WTC11 (cell line): Measurements from ENCODE around the gene NR3C2. TPM values are rescaled to one million over a fixed set of nuclear protein-coding genes. Genes with fewer than 3 reads are reported as not detected.
A peak's percentile ranks its signal among the peaks of the same experiment; 100 is the strongest.

Source experiments
- ATAC-seq: fragments of 200-7000 bp; cut with Tn5 transposase; 2 replicates; pipeline ENCODE4 v1.10.0; 2021; ENCODE audit warnings: mild to moderate bottlenecking, moderate library complexity
- CTCF ChIA-PET: fragments of 300-600 bp; sonication (Branson Sonifier 250); formaldehyde crosslinking; loops from one replicate; lab custom pipeline; 2021; ENCODE audit warnings: antibody characterized with exemption; lab: Charles Lee
- POLR2A ChIA-PET: fragments of 350-600 bp; sonication (Branson Sonifier 250); formaldehyde crosslinking; loops from one replicate; lab custom pipeline; 2021; ENCODE audit warnings: antibody characterized with exemption; lab: Charles Lee
- DNase-seq: peaks from one replicate; pipeline ENCODE4 v3.0.0; 2021; ENCODE audit warnings: low spot score
- H3K27ac Mint-ChIP-seq: 2 replicates; pipeline ENCODE4 v1.8.0; 2021; ENCODE audit warnings: mixed read lengths
- H3K27me3 Mint-ChIP-seq: 2 replicates; pipeline ENCODE4 v1.8.0; 2021; ENCODE audit warnings: low read depth, mild to moderate bottlenecking, moderate library complexity, mixed read lengths
- H3K36me3 Mint-ChIP-seq: 2 replicates; pipeline ENCODE4 v1.8.0; 2021; ENCODE audit warnings: mixed read lengths
- H3K4me1 Mint-ChIP-seq: 2 replicates; pipeline ENCODE4 v1.8.0; 2022; ENCODE audit warnings: mixed read lengths
- H3K4me3 Mint-ChIP-seq: 2 replicates; pipeline ENCODE4 v1.8.0; 2021; ENCODE audit warnings: mild to moderate bottlenecking, moderate library complexity, mixed read lengths
- H3K9me3 Mint-ChIP-seq: 2 replicates; pipeline ENCODE4 v1.8.0; 2021; ENCODE audit warnings: mixed read lengths
- CREM ChIP-seq: sonication (generic); formaldehyde crosslinking; IDR thresholded peaks from 2 replicates; pipeline ENCODE4 v1.8.1; 2022; ENCODE audit warnings: mild to moderate bottlenecking, missing genetic modification reagents, moderate library complexity
- E2F4 ChIP-seq: sonication (generic); formaldehyde crosslinking; IDR thresholded peaks from 2 replicates; pipeline ENCODE4 v1.8.1; 2022; ENCODE audit warnings: low read depth, mild to moderate bottlenecking, moderate library complexity, missing genetic modification reagents, borderline replicate concordance
- EMX1 ChIP-seq: fragments of 250-450 bp; sonication (Bioruptor Pico); IDR thresholded peaks from 2 replicates; pipeline ENCODE4 v1.8.0; 2021; ENCODE audit warnings: mild to moderate bottlenecking
- ERG ChIP-seq: fragments of 250-450 bp; sonication (Bioruptor Pico); IDR thresholded peaks from 2 replicates; pipeline ENCODE4 v1.8.0; 2021; ENCODE audit warnings: mild to moderate bottlenecking
- FOXP1 ChIP-seq: sonication (generic); formaldehyde crosslinking; IDR thresholded peaks from 2 replicates; pipeline ENCODE4 v1.8.0; 2022; ENCODE audit warnings: missing genetic modification reagents, mild to moderate bottlenecking, moderate library complexity, borderline replicate concordance
- FOXP4 ChIP-seq: sonication (generic); formaldehyde crosslinking; IDR thresholded peaks from 2 replicates; pipeline ENCODE4 v1.8.0; 2022; ENCODE audit warnings: mild to moderate bottlenecking, missing genetic modification reagents
- IRF2 ChIP-seq: sonication (generic); formaldehyde crosslinking; IDR thresholded peaks from 2 replicates; pipeline ENCODE4 v1.8.0; 2022; ENCODE audit warnings: low read depth, missing genetic modification reagents, borderline replicate concordance
- NFATC4 ChIP-seq: fragments of 250-450 bp; sonication (Bioruptor Pico); IDR thresholded peaks from 2 replicates; pipeline ENCODE4 v1.9.0; 2021; ENCODE audit warnings: mild to moderate bottlenecking
- NFE2L1 ChIP-seq: sonication (generic); formaldehyde crosslinking; IDR thresholded peaks from 2 replicates; pipeline ENCODE4 v1.8.1; 2023; ENCODE audit warnings: missing genetic modification reagents
- NR2C2 ChIP-seq: sonication (generic); formaldehyde crosslinking; IDR thresholded peaks from 2 replicates; pipeline ENCODE4 v1.8.0; 2022; ENCODE audit warnings: mild to moderate bottlenecking, missing genetic modification reagents
- RELA ChIP-seq: sonication (generic); formaldehyde crosslinking; IDR thresholded peaks from 2 replicates; pipeline ENCODE4 v1.8.1; 2022; ENCODE audit warnings: missing genetic modification reagents, mild to moderate bottlenecking, borderline replicate concordance
- SMAD4 ChIP-seq: sonication (generic); formaldehyde crosslinking; IDR thresholded peaks from 2 replicates; pipeline ENCODE4 v1.8.0; 2022; ENCODE audit warnings: mild to moderate bottlenecking, missing genetic modification reagents
- ZBTB21 ChIP-seq: sonication (generic); formaldehyde crosslinking; IDR thresholded peaks from 2 replicates; pipeline ENCODE4 v1.8.1; 2023; ENCODE audit warnings: mild to moderate bottlenecking, missing genetic modification reagents, borderline replicate concordance
- ZNF317 ChIP-seq: sonication (generic); formaldehyde crosslinking; IDR thresholded peaks from 2 replicates; pipeline ENCODE4 v1.8.1; 2023; ENCODE audit warnings: low read depth, mild to moderate bottlenecking, moderate library complexity, missing genetic modification reagents, borderline replicate concordance
- ZNF423 ChIP-seq: fragments of 250-450 bp; sonication (Bioruptor Pico); IDR thresholded peaks from 2 replicates; pipeline ENCODE4 v2.1.2; 2022; ENCODE audit warnings: mild to moderate bottlenecking, moderate library complexity
- ZNF671 ChIP-seq: fragments of 250-450 bp; sonication (Bioruptor Pico); IDR thresholded peaks from 2 replicates; pipeline ENCODE4 v1.8.0; 2021; ENCODE audit warnings: mild to moderate bottlenecking
- total RNA-seq: library from RNA; stranded (reverse); gene quantifications from 3 replicates; pipeline ENCODE4 v1.2.3, GENCODE V29; 2021

Gene NR3C2
- total RNA-seq, 1 experiment from 2014 or later: 2.8 TPM

- POLR2A ChIA-PET: no interaction called here
- H3K36me3 Mint-ChIP-seq: peaks cover 3% of the 10 kb centered on the region; the same call in 1 of the 2 replicates
- ATAC-seq (no peak), DNase-seq (no peak)
- no peak overlapping the region for H3K4me3 Mint-ChIP-seq
- no peak for TF ChIP-seq FOXP4 (CRISPR knock-in tag)
- no peak for TF ChIP-seq EMX1 (CRISPR knock-in tag)
- no peak for TF ChIP-seq ERG
- TF ChIP-seq ZNF423 (CRISPR knock-in tag): peak; percentile 67
- TF ChIP-seq NR2C2 (CRISPR knock-in tag): no peak
- TF ChIP-seq E2F4 (CRISPR knock-in tag): no peak
- TF ChIP-seq NFATC4 (CRISPR knock-in tag): no peak
- TF ChIP-seq, all 79 proteins: peak for 1
- H3K27me3 Mint-ChIP-seq: no peaks in the 10 kb centered on the region
- peaks cover 21% of the 10 kb centered on the region for H3K4me1 Mint-ChIP-seq
- CTCF ChIA-PET: no interaction called here
- H3K27ac Mint-ChIP-seq: no peak overlapping the region
- no peaks in the 10 kb centered on the region for H3K9me3 Mint-ChIP-seq
Measured at GRCh38 chr4:148051403-148051802, 390.8 kb downstream of the NR3C2 start.

GRCh38 chr4:148048598-148048997 is 393.6 kb downstream of the NR3C2 start:
- CTCF ChIA-PET: interaction anchor here (1.6 kb wide), 1 partner anchor 11 kb away, joined by 3 read pairs; no protein-coding TSS in a partner anchor
- no peak for ATAC-seq
- POLR2A ChIA-PET: no interaction called here
- Mint-ChIP-seq H3K4me3 (no peak overlapping the region), H3K27ac (no peak overlapping the region), H3K9me3 (no peaks in the 10 kb centered on the region), H3K36me3 (peaks cover 3% of the 10 kb centered on the region; the same call in 1 of the 2 replicates), H3K4me1 (peaks cover 12% of the 10 kb centered on the region; the same call in 1 of the 2 replicates), H3K27me3 (no peaks in the 10 kb centered on the region)
- DNase-seq: no peak
- TF ChIP-seq CREM: no peak
- TF ChIP-seq FOXP1 (CRISPR knock-in tag): no peak

GRCh38 chr4:148044912-148045352 is 397.3 kb downstream of the NR3C2 start:
- DNase-seq (no peak), ATAC-seq (no peak)
- ChIA-PET CTCF (interaction anchor here (0.6 to 1.1 kb wide), 3 partner anchors 10 to 19 kb away, joined by 3 to 5 read pairs (median 4); no protein-coding TSS in a partner anchor), POLR2A (interaction anchor here (0.7 kb wide), 1 partner anchor 174 kb away, joined by 3 read pairs; no protein-coding TSS in a partner anchor)
- H3K4me3 Mint-ChIP-seq: no peak overlapping the region
- TF ChIP-seq ZNF317 (no peak), SMAD4 (no peak), NFE2L1 (CRISPR knock-in tag) (no peak), IRF2 (CRISPR knock-in tag) (no peak), ZNF671 (CRISPR knock-in tag) (no peak), ZBTB21 (CRISPR knock-in tag) (no peak), RELA (CRISPR knock-in tag) (no peak)
- peaks cover 3% of the 10 kb centered on the region; the same call in 1 of the 2 replicates for H3K36me3 Mint-ChIP-seq
- H3K27ac Mint-ChIP-seq: no peak overlapping the region
- H3K9me3 Mint-ChIP-seq: no peaks in the 10 kb centered on the region
- no peaks in the 10 kb centered on the region for H3K27me3 Mint-ChIP-seq
- H3K4me1 Mint-ChIP-seq: 0 out of 2 replicates have a peak, but pooled peaks cover 3% of the 10 kb centered on the region
